ENCODE results near the gene PTPRG. TPM values are rescaled to one million over a fixed set of nuclear protein-coding genes. Genes with fewer than 3 reads are reported as not detected.

PTPRG gene
- total and polyA plus RNA-seq, 4 donors: 3.6 to 35.6 (median 8.1) TPM

GRCh38 chr3:62114763-62115162, 553.4 kb downstream of the PTPRG start:
- Histone ChIP-seq H3K27ac (ENCODE audit: low read depth in 1 of 2, low read length in 2 of 2) (no peak overlapping the region), H3K9ac (ENCODE audit: low read depth in 1 of 2, low read length in 2 of 2) (no peak overlapping the region), H3K27me3 (ENCODE audit: control insufficient read depth in 4 of 4, insufficient read depth in 4 of 4, low read length in 3 of 4) (no peaks in the 10 kb centered on the region), H3K4me1 (ENCODE audit: control insufficient read depth in 4 of 4, insufficient read depth in 4 of 4, low read length in 3 of 4) (peaks cover 0 to 3% (median under 1%) of the 10 kb centered on the region in 4 donors), H3K4me3 (ENCODE audit: low read depth in 1 of 3, low read length in 3 of 3) (no peak overlapping the region), H3K36me3 (ENCODE audit: control insufficient read depth in 4 of 4, insufficient read depth in 3 of 4, low read depth in 1 of 4, low read length in 3 of 4) (no peaks in the 10 kb centered on the region), H3K9me3 (ENCODE audit: control insufficient read depth in 4 of 4, low read length in 3 of 4) (no peaks in the 10 kb centered on the region)
- TF ChIP-seq FOXA2 (IDR thresholded peaks at IDR 0.05) (no peak), HNF4G (IDR thresholded peaks at IDR 0.05) (no peak), HNF4A (conservative IDR thresholded peaks at IDR 0.05) (no peak), ATF3 (IDR thresholded peaks at IDR 0.05) (no peak), TAF1 (conservative IDR thresholded peaks at IDR 0.05) (no peak), YY1 (IDR thresholded peaks at IDR 0.05) (no peak), EGR1 (IDR thresholded peaks at IDR 0.05; ENCODE audit: low read depth in 2 of 2) (no peak), SP1 (IDR thresholded peaks at IDR 0.05) (no peak), RAD21 (IDR thresholded peaks at IDR 0.05) (no peak)
- WGBS: 96% methylated on average over 1 of the region's 1 CpG
- no peak for DNase-seq (ENCODE audit: low spot score)

- H3K9me3 ChIP-seq (ENCODE audit: control insufficient read depth in 4 of 4, low read length in 3 of 4): peaks cover 0 to 2% (median 0%) of the 10 kb centered on the region in 4 donors
- WGBS: 58% methylated on average over 3 of the region's 3 CpGs
These were observed 556.7 kb downstream of the PTPRG start for GRCh38 chr3:62117903-62118548.

GRCh38 chr3:62119139-62119538, 557.8 kb downstream of the PTPRG start:
- TF ChIP-seq JUND (IDR thresholded peaks at IDR 0.05): no peak
- TF ChIP-seq MAX (IDR thresholded peaks at IDR 0.05): no peak
- no peak for TF ChIP-seq YY1 (IDR thresholded peaks at IDR 0.05)
- no peak for TF ChIP-seq RAD21 (IDR thresholded peaks at IDR 0.05)
- no peak for TF ChIP-seq TAF1 (conservative IDR thresholded peaks at IDR 0.05)
- Histone ChIP-seq H3K27ac (ENCODE audit: low read depth in 1 of 2, low read length in 2 of 2) (no peak overlapping the region), H3K9ac (ENCODE audit: low read depth in 1 of 2, low read length in 2 of 2) (no peak overlapping the region), H3K36me3 (ENCODE audit: control insufficient read depth in 4 of 4, insufficient read depth in 3 of 4, low read depth in 1 of 4, low read length in 3 of 4) (no peaks in the 10 kb centered on the region), H3K4me3 (ENCODE audit: low read depth in 1 of 3, low read length in 3 of 3) (no peak overlapping the region), H3K9me3 (ENCODE audit: control insufficient read depth in 4 of 4, low read length in 3 of 4) (peaks cover 0 to 3% (median 0%) of the 10 kb centered on the region in 4 donors), H3K27me3 (ENCODE audit: control insufficient read depth in 4 of 4, insufficient read depth in 4 of 4, low read length in 3 of 4) (no peaks in the 10 kb centered on the region), H3K4me1 (ENCODE audit: control insufficient read depth in 4 of 4, insufficient read depth in 4 of 4, low read length in 3 of 4) (peaks cover 0 to 3% (median under 1%) of the 10 kb centered on the region in 4 donors)
- DNase-seq (ENCODE audit: low spot score): no peak
- WGBS: 94% methylated on average over 4 of the region's 4 CpGs

More at GRCh38 chr3:62117903-62118548, 556.7 kb downstream of the PTPRG start:
- DNase-seq (ENCODE audit: low spot score): no peak
- TF ChIP-seq EGR1 (IDR thresholded peaks at IDR 0.05; ENCODE audit: low read depth in 2 of 2): no peak
- TF ChIP-seq YY1 (IDR thresholded peaks at IDR 0.05): no peak
- no peak overlapping the region for H3K27ac ChIP-seq (ENCODE audit: low read depth in 1 of 2, low read length in 2 of 2)
- H3K4me1 ChIP-seq (ENCODE audit: control insufficient read depth in 4 of 4, insufficient read depth in 4 of 4, low read length in 3 of 4): peaks cover 0 to 3% (median under 1%) of the 10 kb centered on the region in 4 donors
- no peak overlapping the region for H3K4me3 ChIP-seq (ENCODE audit: low read depth in 1 of 3, low read length in 3 of 3)
- no peaks in the 10 kb centered on the region for H3K36me3 ChIP-seq (ENCODE audit: control insufficient read depth in 4 of 4, insufficient read depth in 3 of 4, low read depth in 1 of 4, low read length in 3 of 4)
- no peak overlapping the region for H3K9ac ChIP-seq (ENCODE audit: low read depth in 1 of 2, low read length in 2 of 2)
- no peaks in the 10 kb centered on the region for H3K27me3 ChIP-seq (ENCODE audit: control insufficient read depth in 4 of 4, insufficient read depth in 4 of 4, low read length in 3 of 4)

GRCh38 chr3:62122819-62123218, 561.4 kb downstream of the PTPRG start:
- Histone ChIP-seq H3K4me3 (ENCODE audit: low read depth in 1 of 3, low read length in 3 of 3) (no peak overlapping the region), H3K4me1 (ENCODE audit: control insufficient read depth in 4 of 4, insufficient read depth in 4 of 4, low read length in 3 of 4) (peaks cover 0 to 1% (median under 1%) of the 10 kb centered on the region in 4 donors), H3K9ac (ENCODE audit: low read depth in 1 of 2, low read length in 2 of 2) (no peak overlapping the region), H3K36me3 (ENCODE audit: control insufficient read depth in 4 of 4, insufficient read depth in 3 of 4, low read depth in 1 of 4, low read length in 3 of 4) (no peaks in the 10 kb centered on the region), H3K27me3 (ENCODE audit: control insufficient read depth in 4 of 4, insufficient read depth in 4 of 4, low read length in 3 of 4) (no peaks in the 10 kb centered on the region), H3K9me3 (ENCODE audit: control insufficient read depth in 4 of 4, low read length in 3 of 4) (peaks cover 0 to 3% (median 0%) of the 10 kb centered on the region in 4 donors), H3K27ac (ENCODE audit: low read depth in 1 of 2, low read length in 2 of 2) (no peak overlapping the region)
- DNase-seq (ENCODE audit: low spot score): no peak
- WGBS: 61% methylated on average over 4 of the region's 4 CpGs
- TF ChIP-seq HNF4A (conservative IDR thresholded peaks at IDR 0.05) (no peak), NR2F2 (IDR thresholded peaks at IDR 0.05) (no peak), FOXA2 (IDR thresholded peaks at IDR 0.05) (no peak), ATF3 (IDR thresholded peaks at IDR 0.05) (no peak), FOXA1 (IDR thresholded peaks at IDR 0.05) (no peak), GABPA (IDR thresholded peaks at IDR 0.05 in 1 of 2, conservative IDR thresholded peaks at IDR 0.05 in 1 of 2) (no peak), ZBTB33 (IDR thresholded peaks at IDR 0.05) (no peak), MAX (IDR thresholded peaks at IDR 0.05) (no peak), RAD21 (IDR thresholded peaks at IDR 0.05) (no peak), REST (IDR thresholded peaks at IDR 0.05) (no peak), YY1 (IDR thresholded peaks at IDR 0.05) (no peak), JUND (IDR thresholded peaks at IDR 0.05) (no peak), EGR1 (IDR thresholded peaks at IDR 0.05; ENCODE audit: low read depth in 2 of 2) (no peak)

Measured in liver (tissue), 9 donors.